ENCODE data around the gene FBXO22.

DNA sequence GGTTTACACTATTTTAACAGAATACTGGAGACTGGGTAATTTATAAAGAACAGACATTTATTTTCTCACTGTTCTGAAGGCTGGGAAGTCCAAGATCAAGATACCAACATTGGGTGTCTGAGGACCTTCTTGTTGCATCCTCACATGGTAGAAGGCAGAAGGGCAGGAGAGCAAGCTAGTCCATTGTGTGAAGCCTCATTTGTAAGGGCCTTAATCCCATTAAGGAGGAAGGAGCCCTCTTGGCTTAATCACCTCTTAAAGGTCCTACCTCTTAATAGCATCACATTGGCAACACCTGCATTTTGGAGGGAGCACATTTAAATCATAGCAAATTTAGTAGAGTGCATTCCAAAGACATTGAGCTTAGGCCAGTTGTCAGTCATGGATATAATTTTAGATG, 34.2 kb upstream of the FBXO22 start:
- TF ChIP-seq CTCF (IDR thresholded peaks at IDR 0.05), result no peak
- TF ChIP-seq POLR2A (IDR thresholded peaks at IDR 0.05), result no peak

All from Peyer's patch (tissue), 4 donors.